ENCODE data around the gene TENM3. TPM values are rescaled to one million over a fixed set of nuclear protein-coding genes. Genes with fewer than 3 reads are reported as not detected.

The TENM3 gene
- total RNA-seq, 2 experiments from 2014 or later = not detected

GRCh38 chr4:182252220-182252619 lies 9.0 kb downstream of the TENM3 start:
- peaks cover 2% of the 10 kb centered on the region for H3K9me3 Mint-ChIP-seq (ENCODE audit: low read depth)
- CTCF ChIA-PET = no interaction called here
- no peak for ATAC-seq
- H3K4me1 Mint-ChIP-seq = no peaks in the 10 kb centered on the region
- no peak for DNase-seq
- no peak overlapping the region for H3K27ac Mint-ChIP-seq
- H3K36me3 Mint-ChIP-seq = no peaks in the 10 kb centered on the region
- no peaks in the 10 kb centered on the region for H3K27me3 Mint-ChIP-seq
- H3K4me3 Mint-ChIP-seq = no peak overlapping the region

GRCh38 chr4:182254026-182254780 lies 11.0 kb downstream of the TENM3 start:
- DNase-seq (no peak), ATAC-seq (no peak)
- no peak overlapping the region for H3K27ac Mint-ChIP-seq
- no peaks in the 10 kb centered on the region for H3K27me3 Mint-ChIP-seq
- H3K4me1 Mint-ChIP-seq = no peaks in the 10 kb centered on the region
- peaks cover 2% of the 10 kb centered on the region for H3K9me3 Mint-ChIP-seq (ENCODE audit: low read depth)
- CTCF ChIA-PET = no interaction called here
- no peaks in the 10 kb centered on the region for H3K36me3 Mint-ChIP-seq
- H3K4me3 Mint-ChIP-seq = no peak overlapping the region

GRCh38 chr4:182255441-182256190 lies 12.4 kb downstream of the TENM3 start:
- CTCF ChIA-PET = no interaction called here
- H3K9me3 Mint-ChIP-seq (ENCODE audit: low read depth) = no peaks in the 10 kb centered on the region
- H3K36me3 Mint-ChIP-seq = no peaks in the 10 kb centered on the region
- ATAC-seq (no peak), DNase-seq (no peak)
- no peak overlapping the region for H3K27ac Mint-ChIP-seq
- H3K27me3 Mint-ChIP-seq = no peaks in the 10 kb centered on the region
- no peaks in the 10 kb centered on the region for H3K4me1 Mint-ChIP-seq
- H3K4me3 Mint-ChIP-seq = no peak overlapping the region

GRCh38 chr4:182257016-182257415 lies 13.8 kb downstream of the TENM3 start:
- CTCF ChIA-PET = no interaction called here
- no peak overlapping the region for H3K27ac Mint-ChIP-seq
- no peaks in the 10 kb centered on the region for H3K4me1 Mint-ChIP-seq
- ATAC-seq (no peak), DNase-seq (no peak)
- H3K27me3 Mint-ChIP-seq = no peaks in the 10 kb centered on the region
- no peaks in the 10 kb centered on the region for H3K36me3 Mint-ChIP-seq
- H3K4me3 Mint-ChIP-seq = no peak overlapping the region
- H3K9me3 Mint-ChIP-seq (ENCODE audit: low read depth) = no peaks in the 10 kb centered on the region

- no peaks in the 10 kb centered on the region for H3K9me3 Mint-ChIP-seq (ENCODE audit: low read depth)
- no peak overlapping the region for H3K27ac Mint-ChIP-seq
- H3K27me3 Mint-ChIP-seq = no peaks in the 10 kb centered on the region
- no peak for ATAC-seq
- CTCF ChIA-PET = no interaction called here
- no peak for DNase-seq
- H3K36me3 Mint-ChIP-seq = no peaks in the 10 kb centered on the region
- no peak overlapping the region for H3K4me3 Mint-ChIP-seq
- no peaks in the 10 kb centered on the region for H3K4me1 Mint-ChIP-seq
Observed at GRCh38 chr4:182257503-182257902, 14.3 kb downstream of the TENM3 start.

GRCh38 chr4:182258441-182259000 lies 15.3 kb downstream of the TENM3 start:
- peaks cover under 1% of the 10 kb centered on the region for H3K9me3 Mint-ChIP-seq (ENCODE audit: low read depth)
- ATAC-seq (no peak), DNase-seq (no peak)
- H3K36me3 Mint-ChIP-seq = no peaks in the 10 kb centered on the region
- CTCF ChIA-PET = no interaction called here
- no peaks in the 10 kb centered on the region for H3K4me1 Mint-ChIP-seq
- H3K27ac Mint-ChIP-seq = no peak overlapping the region
- H3K4me3 Mint-ChIP-seq = no peak overlapping the region
- H3K27me3 Mint-ChIP-seq = no peaks in the 10 kb centered on the region

GRCh38 chr4:182261651-182262223 lies 18.5 kb downstream of the TENM3 start:
- CTCF ChIA-PET = no interaction called here
- no peaks in the 10 kb centered on the region for H3K36me3 Mint-ChIP-seq
- H3K4me1 Mint-ChIP-seq = no peaks in the 10 kb centered on the region
- H3K4me3 Mint-ChIP-seq = no peak overlapping the region
- H3K27ac Mint-ChIP-seq = no peak overlapping the region
- DNase-seq (no peak), ATAC-seq (no peak)
- H3K9me3 Mint-ChIP-seq (ENCODE audit: low read depth) = peaks cover 3% of the 10 kb centered on the region
- H3K27me3 Mint-ChIP-seq = no peaks in the 10 kb centered on the region

GRCh38 chr4:182263562-182263961 lies 20.4 kb downstream of the TENM3 start:
- ATAC-seq (no peak), DNase-seq (no peak)
- Mint-ChIP-seq H3K4me3 (no peak overlapping the region), H3K9me3 (ENCODE audit: low read depth) (peaks cover 3% of the 10 kb centered on the region), H3K27ac (no peak overlapping the region), H3K36me3 (no peaks in the 10 kb centered on the region), H3K27me3 (no peaks in the 10 kb centered on the region), H3K4me1 (no peaks in the 10 kb centered on the region)
- CTCF ChIA-PET = no interaction called here

GRCh38 chr4:182264139-182264752 lies 21.0 kb downstream of the TENM3 start:
- Mint-ChIP-seq H3K9me3 (ENCODE audit: low read depth) (peaks cover 5% of the 10 kb centered on the region), H3K4me1 (no peaks in the 10 kb centered on the region), H3K27me3 (no peaks in the 10 kb centered on the region), H3K36me3 (no peaks in the 10 kb centered on the region), H3K4me3 (no peak overlapping the region), H3K27ac (no peak overlapping the region)
- ATAC-seq (no peak), DNase-seq (no peak)
- CTCF ChIA-PET = no interaction called here

- no peak overlapping the region for H3K27ac Mint-ChIP-seq
- no peaks in the 10 kb centered on the region for H3K4me1 Mint-ChIP-seq
- CTCF ChIA-PET = no interaction called here
- ATAC-seq = no peak
- H3K9me3 Mint-ChIP-seq (ENCODE audit: low read depth) = peaks cover 5% of the 10 kb centered on the region
- no peaks in the 10 kb centered on the region for H3K36me3 Mint-ChIP-seq
- H3K27me3 Mint-ChIP-seq = no peaks in the 10 kb centered on the region
- H3K4me3 Mint-ChIP-seq = no peak overlapping the region
- DNase-seq = no peak
Observed at GRCh38 chr4:182265881-182266280, 22.7 kb downstream of the TENM3 start.

- Mint-ChIP-seq H3K9me3 (ENCODE audit: low read depth) (peaks cover 5% of the 10 kb centered on the region), H3K27me3 (no peaks in the 10 kb centered on the region), H3K27ac (no peak overlapping the region), H3K4me3 (no peak overlapping the region), H3K36me3 (no peaks in the 10 kb centered on the region), H3K4me1 (no peaks in the 10 kb centered on the region)
- DNase-seq (no peak), ATAC-seq (no peak)
- CTCF ChIA-PET = no interaction called here
Observed at GRCh38 chr4:182267048-182267447, 23.8 kb downstream of the TENM3 start.

GRCh38 chr4:182268966-182269365 lies 25.8 kb downstream of the TENM3 start:
- H3K4me1 Mint-ChIP-seq = no peaks in the 10 kb centered on the region
- no peaks in the 10 kb centered on the region for H3K27me3 Mint-ChIP-seq
- no peak overlapping the region for H3K27ac Mint-ChIP-seq
- peaks cover 2% of the 10 kb centered on the region for H3K9me3 Mint-ChIP-seq (ENCODE audit: low read depth)
- H3K4me3 Mint-ChIP-seq = no peak overlapping the region
- no peak for ATAC-seq
- CTCF ChIA-PET = no interaction called here
- DNase-seq = no peak
- no peaks in the 10 kb centered on the region for H3K36me3 Mint-ChIP-seq

GRCh38 chr4:182271731-182272130 lies 28.5 kb downstream of the TENM3 start:
- Mint-ChIP-seq H3K9me3 (ENCODE audit: low read depth) (peaks cover 2% of the 10 kb centered on the region), H3K4me1 (no peaks in the 10 kb centered on the region), H3K36me3 (no peaks in the 10 kb centered on the region), H3K27ac (no peak overlapping the region), H3K27me3 (no peaks in the 10 kb centered on the region), H3K4me3 (no peak overlapping the region)
- CTCF ChIA-PET = no interaction called here
- DNase-seq (no peak), ATAC-seq (no peak)

Measured in activated CD8-positive, alpha-beta memory T cell treated with anti-CD3 and anti-CD28 coated beads, Interleukin-2, amount 10 ng/mL, durations not matched to agents 7 days and 5 days (primary cell).